HG03439 (cell line): ENCODE data around the gene SANBR.
A peak's percentile ranks its signal among the peaks of the same experiment; 100 is the strongest.
"Not testable (repeated sequence)": the region's sequence is repeated elsewhere in the genome, so short reads cannot be mapped to it uniquely, and the experiment has no call there.

Source experiments
- ATAC-seq: cut with Tn5 transposase; IDR thresholded peaks from one replicate; pipeline ENCODE4 v1.9.1; 2021; ENCODE audit warnings: mild to moderate bottlenecking, moderate library complexity; ENCODE audit not compliant: unreplicated experiment

SANBR gene

GRCh38 chr2:61065714-61066709, at the start of gene SANBR:
Gene SANBR (plus strand): TSS chr2:61065871. CDS start chr2:61070351, 4,480 bp downstream.
- peak; percentile 96 for ATAC-seq

- no peak for ATAC-seq
These were observed 49.7 kb upstream of the SANBR start for GRCh38 chr2:61015976-61016375.

GRCh38 chr2:61016392-61017002, 49.2 kb upstream of the SANBR start:
- peak; percentile 14 for ATAC-seq

- peak; percentile 65 for ATAC-seq
These were observed 48.6 kb upstream of the SANBR start for GRCh38 chr2:61017003-61017555.

GRCh38 chr2:61017556-61018317, 47.9 kb upstream of the SANBR start, which contains the start of the genes PEX13 and PUS10:
Gene PEX13 (plus strand): TSS chr2:61017720. CDS start chr2:61017760, 40 bp downstream.
Gene PUS10 (minus strand): TSS chr2:61018255. CDS start chr2:61011890, 6,365 bp downstream.
- peak; percentile 89 for ATAC-seq

GRCh38 chr2:61018318-61018755, 47.3 kb upstream of the SANBR start:
- ATAC-seq: peak; percentile 11

- no peak for ATAC-seq
These were observed 46.9 kb upstream of the SANBR start for GRCh38 chr2:61018798-61019197.

- ATAC-seq: no peak
These were observed 44.4 kb upstream of the SANBR start for GRCh38 chr2:61021228-61021660.

- ATAC-seq: no peak
These were observed 42.0 kb upstream of the SANBR start for GRCh38 chr2:61023670-61024069.

GRCh38 chr2:61029533-61029932, 36.1 kb upstream of the SANBR start:
- no peak for ATAC-seq

- not testable (repeated sequence) for ATAC-seq
These were observed 31.1 kb upstream of the SANBR start for GRCh38 chr2:61034592-61034991.

- not testable (repeated sequence) for ATAC-seq
These were observed 29.0 kb upstream of the SANBR start for GRCh38 chr2:61036643-61037042.

- no peak for ATAC-seq
These were observed 22.9 kb upstream of the SANBR start for GRCh38 chr2:61042807-61043206.

GRCh38 chr2:61044636-61045035, 21.0 kb upstream of the SANBR start:
- no peak for ATAC-seq

GRCh38 chr2:61045226-61045625, 20.4 kb upstream of the SANBR start:
- ATAC-seq: no peak

GRCh38 chr2:61045999-61046398, 19.7 kb upstream of the SANBR start:
- ATAC-seq: no peak

- no peak for ATAC-seq
These were observed 10.1 kb upstream of the SANBR start for GRCh38 chr2:61055557-61055956.

- ATAC-seq: no peak
These were observed 8.1 kb upstream of the SANBR start for GRCh38 chr2:61057562-61057961.

- ATAC-seq: no peak
These were observed 6.3 kb upstream of the SANBR start for GRCh38 chr2:61059382-61059781.

GRCh38 chr2:61074100-61074499, 8.4 kb downstream of the SANBR start:
- no peak for ATAC-seq

- no peak for ATAC-seq
These were observed 20.2 kb downstream of the SANBR start for GRCh38 chr2:61085883-61086282.
